K562 (cell line): ENCODE measurements around the gene SGMS1. TPM values are rescaled to one million over a fixed set of nuclear protein-coding genes. Genes with fewer than 3 reads are reported as not detected.

Source experiments
- ATAC-seq: fragments of 200-7000 bp; cut with Tn5 transposase; 3 replicates; pipeline ENCODE4 v1.9.1; 2020; ENCODE audit warnings: moderate library complexity
- BruUV-seq: library from RNA; stranded (reverse); fragments of 400-500 nt; replicated peaks from 2 replicates; lab custom pipeline; 2021; lab: Mats Ljungman, UMichigan
- CTCF ChIA-PET: fragments of 300-600 bp; formaldehyde crosslinking; extraction: SDS; loops from one replicate; lab custom pipeline; 2021; ENCODE audit warnings: low intra/inter-chr PET ratio; lab: Yijun Ruan, JAX
- POLR2A ChIA-PET: fragments of 300-600, 350-650 bp; sonication (Branson Sonifier 250); formaldehyde crosslinking; extraction: SDS; loops from one replicate; lab custom pipeline; 2021; ENCODE audit warnings: antibody characterized with exemption, inconsistent platforms; lab: Yijun Ruan, JAX
- DNase-seq, 4 experiments: peaks; one replicate each; pipeline versions ENCODE4 v3.0.0 to v3.0.0-alpha.2; 2011 to 2018; ENCODE audit warnings: low spot score in 3 of 4, mixed read lengths in 3 of 4; ENCODE audit errors: extremely low read depth in 1 of 4
- FAIRE-seq: peaks from 2 replicates; lab custom pipeline; 2011; peaks lifted over from hg19 to GRCh38; lab: Jason Lieb, UNC
- H2AFZ ChIP-seq: 2 replicates; pipeline ENCODE4 v1.6.0; 2011; ENCODE audit warnings: low read depth, low read length, control low read depth, inconsistent platforms
- H3K27ac ChIP-seq: fragments of 200-600 bp; 3 replicates; pipeline ENCODE4 v1.8.0; 2011; ENCODE audit warnings: low read depth, mild to moderate bottlenecking, control low read depth, inconsistent platforms, low read length, moderate library complexity, mixed read lengths; ENCODE audit errors: extremely low read depth
- H3K27me3 ChIP-seq, 2 experiments: fragments of 300-600 bp in 1 of 2; 2 replicates in 1 of 2; 3 replicates in 1 of 2; pipeline versions ENCODE4 v1.6.0 to v1.8.0; 2011; ENCODE audit warnings: inconsistent platforms in 2 of 2, low read length in 2 of 2, mild to moderate bottlenecking in 1 of 2, mixed read lengths in 1 of 2, moderate library complexity in 1 of 2; ENCODE audit not compliant: control insufficient read depth in 2 of 2, insufficient read depth in 2 of 2
- H3K36me3 ChIP-seq: fragments of 300-600 bp; 3 replicates; pipeline ENCODE4 v1.8.0; 2011; ENCODE audit warnings: mild to moderate bottlenecking, low read length, inconsistent platforms; ENCODE audit not compliant: control insufficient read depth, insufficient read depth
- H3K4me1 ChIP-seq, 2 experiments: fragments of 200-600 bp in 1 of 2; replicated peaks in 1 of 2; 2 replicates in 1 of 2; 3 replicates in 1 of 2; pipeline versions ENCODE4 v1.5.1 to v1.8.0; 2011; ENCODE audit warnings: inconsistent platforms in 2 of 2, low read length in 2 of 2, mild to moderate bottlenecking in 1 of 2, mixed read lengths in 1 of 2, moderate library complexity in 1 of 2; ENCODE audit not compliant: control insufficient read depth in 2 of 2, insufficient read depth in 2 of 2
- H3K4me2 ChIP-seq: 2 replicates; pipeline ENCODE4 v1.6.1; 2011; ENCODE audit warnings: low read length, control low read depth, inconsistent platforms, mixed read lengths; ENCODE audit not compliant: insufficient read depth
- H3K4me3 ChIP-seq: fragments of 200-600 bp; sonication (generic), shearing (Covaris generic); 2 replicates; pipeline ENCODE4 v1.5.1; 2016; ENCODE audit warnings: control low read depth, inconsistent platforms
- H3K79me2 ChIP-seq: fragments of 200-600 bp; 3 replicates; pipeline ENCODE4 v1.8.0; 2011; ENCODE audit warnings: low read length, inconsistent platforms; ENCODE audit not compliant: control insufficient read depth, insufficient read depth
- H3K9ac ChIP-seq, 2 experiments: 2 replicates each; pipeline versions ENCODE4 v1.6.0 to v1.6.1; 2011; ENCODE audit warnings: low read depth in 2 of 2, low read length in 2 of 2, control low read depth in 1 of 2, inconsistent platforms in 1 of 2, mild to moderate bottlenecking in 1 of 2, mixed read lengths in 1 of 2; ENCODE audit not compliant: insufficient read depth in 1 of 2
- H3K9me1 ChIP-seq: one replicate; pipeline ENCODE4 v1.6.0; 2011; ENCODE audit warnings: inconsistent platforms, mild to moderate bottlenecking, low read length, moderate library complexity; ENCODE audit not compliant: control insufficient read depth, insufficient read depth
- H3K9me3 ChIP-seq: replicated peaks from 2 replicates; pipeline ENCODE4 v1.5.1; 2011; ENCODE audit warnings: low read depth, low read length, inconsistent platforms; ENCODE audit not compliant: control insufficient read depth, insufficient read depth
- H4K20me1 ChIP-seq: replicated peaks from 2 replicates; pipeline ENCODE4 v1.6.1; 2011; ENCODE audit warnings: low read length, inconsistent platforms, mixed read lengths; ENCODE audit not compliant: control insufficient read depth, insufficient read depth
- AFF4 ChIP-seq: sonication (generic); formaldehyde crosslinking; IDR thresholded peaks from 2 replicates; pipeline ENCODE4 v1.8.0; 2023; ENCODE audit warnings: mild to moderate bottlenecking, missing genetic modification reagents
- ATF1 ChIP-seq, 2 experiments: fragments of 450-650 bp in 1 of 2; IDR thresholded peaks; 2 replicates each; pipeline ENCODE4 v1.6.1; 2016; ENCODE audit warnings: missing compliant biosample characterization in 1 of 2, missing genetic modification characterization in 1 of 2
- C11orf30 ChIP-seq: fragments of 450-650 bp; IDR thresholded peaks from 2 replicates; pipeline ENCODE4 v1.6.1; 2016; ENCODE audit warnings: low read depth, mild to moderate bottlenecking
- FOXA3 ChIP-seq, 2 experiments: fragments of 450-650 bp in 1 of 2; sonication (generic) in 1 of 2; formaldehyde crosslinking; IDR thresholded peaks in 1 of 2; conservative IDR thresholded peaks in 1 of 2; 2 replicates each; pipeline versions ENCODE4 v1.4.0 to v1.8.0; 2020 to 2022; ENCODE audit warnings: mild to moderate bottlenecking in 2 of 2, missing genetic modification reagents in 1 of 2
- KAT8 ChIP-seq: fragments of 450-650 bp; IDR thresholded peaks from 2 replicates; pipeline ENCODE4 v1.6.1; 2016; ENCODE audit warnings: low read depth, mild to moderate bottlenecking
- NFIC ChIP-seq: fragments of 450-650 bp; IDR thresholded peaks from 2 replicates; pipeline ENCODE4 v1.6.1; 2017; ENCODE audit warnings: mild to moderate bottlenecking, inconsistent platforms
- PTTG1 ChIP-seq: fragments of 450-650 bp; IDR thresholded peaks from 2 replicates; pipeline ENCODE4 v1.6.1; 2016; ENCODE audit warnings: low read depth, mild to moderate bottlenecking, missing genetic modification characterization, missing compliant biosample characterization
- RBM25 ChIP-seq: fragments of 200-400 bp; formaldehyde crosslinking; IDR thresholded peaks from 2 replicates; pipeline ENCODE4 v1.6.1; 2018; ENCODE audit warnings: low read length, low read depth, moderate library complexity; ENCODE audit not compliant: severe bottlenecking
- THAP7 ChIP-seq: fragments of 250-450 bp; sonication (Bioruptor Pico); IDR thresholded peaks from 2 replicates; pipeline ENCODE4 v1.5.0; 2021
- WHSC1 ChIP-seq: IDR thresholded peaks from one replicate; pipeline ENCODE4 v1.6.1; 2012; ENCODE audit warnings: low read length, control low read depth, inconsistent platforms
- ZBTB7A ChIP-seq: IDR thresholded peaks from 2 replicates; pipeline ENCODE4 v1.6.1; 2011; ENCODE audit warnings: low read depth, mild to moderate bottlenecking, low read length, moderate library complexity, borderline replicate concordance; ENCODE audit not compliant: control insufficient read depth
- ZNF280B ChIP-seq: fragments of 250-450 bp; sonication (Bioruptor Pico); IDR thresholded peaks from 2 replicates; pipeline ENCODE4 v1.5.1; 2021; ENCODE audit warnings: mild to moderate bottlenecking
- WGBS: fragments of 100-300 bp; shearing (Covaris generic); methylation state at CpG from one replicate; pipeline ENCODE4 v1.1.6; 2016; ENCODE audit warnings: low coverage, mixed read lengths; ENCODE audit not compliant: insufficient coverage; ENCODE audit errors: missing lambda C conversion rate; 5-methylcytosine and 5-hydroxymethylcytosine counted together
- in situ Hi-C: fragments of 300-500 bp; cut with MboI; formaldehyde crosslinking; loops from 4 replicates; pipeline ENCODE4 v1.15.0; 2018; ENCODE audit warnings: inconsistent platforms, mixed read lengths
- intact Hi-C: fragments of 100-400 bp; cut with micrococcal nuclease; formaldehyde crosslinking; loops from 2 replicates; pipeline ENCODE4 v1.14.2; 2022
- polyA plus RNA-seq, 8 experiments: library from polyadenylated mRNA; depleted of rRNA in 4 of 8; stranded (reverse) in 5 of 8; unstranded in 3 of 8; fragments of >200 nt; fragmentation: Nextera tagmentation in 2 of 8; fragmentation: Illumina TruSeq in 1 of 8; extraction: Ambion mirVana in 2 of 8; extraction: Trizol in 1 of 8; gene quantifications; 2 replicates each; pipeline versions ENCODE4 v1.2.1 to v1.2.3, GENCODE V29; 2011 to 2014; ENCODE audit warnings: inconsistent platforms in 1 of 8, missing spikeins in 1 of 8
- total RNA-seq, 7 experiments: library from RNA; depleted of rRNA in 6 of 7; stranded (reverse); fragments of >200 nt in 6 of 7; fragmentation: Illumina TruSeq in 2 of 7; extraction: Trizol in 2 of 7; gene quantifications; 2 replicates each; pipeline versions ENCODE4 v1.2.1 to v1.2.3, GENCODE V29; 2011 to 2021; ENCODE audit warnings: low replicate concordance in 1 of 7

The SGMS1 gene
- total and polyA plus RNA-seq, 9 of the 15 experiments (the other 6 are each of a cell fraction or from before 2014, with no cell fraction given): 22.6 to 232 (median 82.2) TPM

GRCh38 chr10:50506861-50507573 lies 116.7 kb downstream of the SGMS1 start (continued):
- peak; percentile 39 for TF ChIP-seq RBM25
- TF ChIP-seq, all 486 proteins: peak for 4

GRCh38 chr10:50504389-50504788 lies 119.4 kb downstream of the SGMS1 start:
- 72% methylated on average over 1 of the region's 1 CpG for WGBS
- H3K27ac ChIP-seq: no peak overlapping the region
- TF ChIP-seq ZBTB7A (no peak), ZNF280B (CRISPR knock-in tag) (no peak), WHSC1 (no peak), KAT8 (no peak), FOXA3 (CRISPR knock-in tag; conservative IDR thresholded peaks at IDR 0.05 in 1 of 2, IDR thresholded peaks at IDR 0.05 in 1 of 2) (no peak), C11orf30 (peak; percentile 36; the same call in 1 of the 2 replicates), NFIC (no peak), AFF4 (no peak), THAP7 (CRISPR knock-in tag) (no peak), PTTG1 (tag) (no peak), ATF1 (CRISPR knock-in tag; IDR thresholded peaks at IDR 0.05) (no peak), ATF1 (tag; IDR thresholded peaks at IDR 0.05) (no peak)

More at GRCh38 chr10:50504389-50504788, 119.4 kb downstream of the SGMS1 start:
- intact Hi-C loops (loop anchor here (5.0 kb wide), 1 partner anchor 87 kb away; no protein-coding TSS in a partner anchor), in situ Hi-C loops (no loop called here)
- ChIA-PET POLR2A (interaction anchor here (0.6 to 2.2 kb wide), 4 partner anchors 8 to 17 kb away, joined by 3 to 5 read pairs (median 4); no protein-coding TSS in a partner anchor), CTCF (no interaction called here)
- ATAC-seq (no peak), DNase-seq (no peak), FAIRE-seq (no peak)
- no peak overlapping the region for H3K4me3 ChIP-seq
- no peak overlapping the region for H2AFZ ChIP-seq
- peaks cover 8 to 26% of the 10 kb centered on the region in 2 experiments; a peak in 4 of 5 replicates for H3K4me1 ChIP-seq
- H3K27me3 ChIP-seq: no peaks in the 10 kb centered on the region
- no TSS peak for BruUV-seq
- no peaks in the 10 kb centered on the region for H3K9me1 ChIP-seq
- no peak overlapping the region for H3K4me2 ChIP-seq
- H3K9me3 ChIP-seq: no peaks in the 10 kb centered on the region
- H4K20me1 ChIP-seq: peaks cover 15% of the 10 kb centered on the region; the same call in 1 of the 2 replicates
- H3K79me2 ChIP-seq: peaks cover 39% of the 10 kb centered on the region
- no peaks in the 10 kb centered on the region; the same call in 2 of the 3 replicates for H3K36me3 ChIP-seq
- no peak overlapping the region for H3K9ac ChIP-seq
